GM18951 (cell line): Measurements from ENCODE around the gene HDAC3.
A peak's percentile ranks its signal among the peaks of the same experiment; 100 is the strongest.

Experiments
- POLR2A ChIP-seq: IDR thresholded peaks from 4 replicates; pipeline ENCODE4 v1.6.1; 2011; ENCODE audit warnings: mild to moderate bottlenecking; ENCODE audit not compliant: insufficient read length, insufficient read depth; ENCODE audit errors: extremely low read depth
- in situ Hi-C: fragments of 300-500 bp; cut with MboI; formaldehyde crosslinking; loops from one replicate; pipeline ENCODE4 v1.12.0; 2022; ENCODE audit warnings: low sequenced_read_pairs, mixed read lengths, inconsistent platforms; ENCODE audit not compliant: unreplicated experiment

The HDAC3 gene

DNA sequence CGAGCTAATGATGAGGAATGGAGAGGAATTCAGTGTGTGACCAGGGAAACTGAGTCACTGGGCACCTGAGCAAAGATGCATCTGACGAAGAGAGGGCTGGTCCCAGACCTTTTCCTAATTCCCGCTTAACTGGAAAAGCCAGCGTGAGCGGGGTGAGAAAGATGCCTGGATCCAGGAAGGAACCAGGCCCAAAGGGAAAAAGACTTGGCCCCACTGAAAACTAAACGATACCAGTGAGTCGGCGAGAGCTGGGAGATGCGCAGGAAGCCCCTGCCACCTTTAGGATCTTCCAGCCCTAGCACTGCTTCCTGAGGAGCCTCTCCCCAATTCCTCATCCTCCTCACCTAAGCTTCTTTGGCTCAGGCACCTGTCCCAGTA, 15.1 kb upstream of the HDAC3 start:
- in situ Hi-C loops, result no loop called here
- no peak for TF ChIP-seq POLR2A

DNA sequence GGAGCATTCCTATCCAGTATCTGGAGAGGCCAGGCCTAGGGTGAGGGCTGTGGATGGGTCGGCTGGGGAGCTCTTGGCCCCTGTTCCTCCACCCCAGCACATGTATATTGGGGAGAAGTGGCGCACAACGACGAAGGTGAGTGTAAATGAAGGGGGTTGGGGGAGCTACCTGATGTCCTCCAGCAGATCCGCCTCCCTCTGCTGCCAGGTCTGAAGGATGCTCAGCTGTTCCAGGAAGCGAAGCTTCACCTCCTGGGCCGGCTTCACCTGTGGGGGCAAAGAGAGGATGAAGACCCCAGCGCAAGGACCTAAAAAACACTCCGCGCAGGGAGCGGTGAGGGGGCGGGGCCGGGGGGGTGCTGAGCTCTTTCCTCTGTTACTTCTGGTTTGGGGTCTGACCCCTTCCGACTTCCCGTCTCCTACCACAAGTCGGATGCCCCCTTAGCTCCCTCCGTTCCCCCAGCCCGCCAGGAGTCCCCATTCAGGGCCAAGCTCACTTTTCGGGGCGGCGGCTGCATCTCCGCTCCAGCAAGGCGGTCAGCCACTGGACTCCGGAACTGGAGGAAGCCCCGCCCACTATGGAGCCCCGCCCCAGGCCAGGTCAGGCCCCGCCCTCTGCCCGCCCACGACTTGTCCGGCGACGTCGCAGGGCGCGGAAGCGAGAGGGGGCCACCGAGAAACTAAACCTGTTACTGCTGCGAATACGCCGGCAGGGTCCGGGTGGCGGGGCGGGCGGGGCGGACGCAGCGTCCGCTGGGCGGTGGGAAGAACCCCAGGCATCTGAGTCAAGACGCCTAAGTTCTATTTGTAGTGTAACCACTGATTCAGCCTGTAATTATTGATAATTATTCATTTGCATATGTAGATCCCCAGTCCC, 14.4 kb upstream of the HDAC3 start, which contains the start of gene FCHSD1:
Gene FCHSD1 (minus strand): TSS at position 568 of the 877 bp plus-strand sequence. CDS start 50 bp downstream, at position 518.
- TF ChIP-seq POLR2A, result peak; percentile 65
- in situ Hi-C loops, result no loop called here

DNA sequence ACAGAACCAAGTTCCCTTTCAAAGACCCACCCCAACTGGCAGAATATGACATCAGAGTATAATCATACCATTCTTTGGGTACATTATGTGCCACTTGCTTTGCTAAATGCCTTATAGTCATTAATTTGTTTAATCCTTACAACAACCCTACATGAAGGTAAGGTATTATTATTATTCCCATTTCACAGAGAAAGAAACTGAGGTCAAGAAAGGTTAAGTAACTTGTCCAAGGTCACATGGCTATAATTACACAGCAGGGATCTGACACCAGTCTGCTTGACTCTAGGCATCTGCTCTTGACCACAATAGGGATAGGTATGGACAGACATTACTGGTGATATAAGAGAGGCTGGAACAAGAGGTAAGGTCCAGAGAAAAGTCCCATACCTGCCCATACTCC, 13.3 kb upstream of the HDAC3 start:
- no peak for TF ChIP-seq POLR2A
- in situ Hi-C loops, result no loop called here

DNA sequence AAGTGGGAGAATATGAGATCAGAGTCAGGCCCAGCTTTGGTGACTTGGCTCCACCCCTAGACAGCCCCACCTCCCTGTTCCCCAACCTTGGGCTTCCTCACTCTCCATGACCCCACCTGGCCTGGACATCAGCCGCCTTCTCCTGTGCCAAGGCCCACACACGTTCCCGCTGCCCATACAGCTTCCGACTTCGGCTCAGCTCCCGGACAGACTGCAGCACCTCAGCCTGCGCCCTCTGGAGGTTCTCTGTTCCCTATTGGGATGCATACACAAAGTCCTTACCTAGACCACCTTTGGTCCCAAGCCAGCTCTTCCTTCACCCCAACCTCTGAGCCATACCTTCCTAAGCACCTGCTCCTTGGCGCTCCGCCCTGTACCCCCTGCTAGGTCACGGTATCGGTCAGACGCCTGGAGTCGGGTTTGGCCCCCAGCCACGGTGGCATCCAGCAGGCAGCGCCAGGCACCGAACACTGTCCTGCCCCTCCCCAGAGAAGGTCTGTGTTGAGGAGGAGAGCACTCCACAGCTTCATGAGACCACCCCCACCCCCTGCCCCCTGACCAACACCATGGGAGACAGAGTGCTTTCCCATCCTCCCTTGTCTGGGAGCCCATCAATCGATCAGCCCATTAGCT, 12.5 kb upstream of the HDAC3 start:
- in situ Hi-C loops, result no loop called here
- TF ChIP-seq POLR2A, result no peak

DNA sequence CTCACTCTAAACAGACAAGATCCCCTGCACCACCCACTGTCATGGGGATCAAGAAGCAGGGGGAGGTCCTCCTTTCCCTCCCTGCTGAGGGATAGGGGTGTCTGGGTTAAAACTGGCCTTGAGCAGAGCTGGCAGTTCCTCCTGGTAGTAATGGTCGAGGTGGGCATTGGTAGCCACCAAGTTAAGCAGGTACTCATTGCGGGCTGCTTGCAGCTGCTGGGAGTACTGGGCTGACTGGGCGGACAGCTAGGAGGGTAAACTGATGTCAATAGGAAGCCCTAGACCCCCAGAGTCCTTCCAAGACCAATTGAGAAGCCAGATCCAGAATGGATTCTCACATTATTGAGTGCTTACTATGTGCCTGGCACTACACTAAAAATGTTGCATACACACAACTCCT, 11.2 kb upstream of the HDAC3 start:
- no peak for TF ChIP-seq POLR2A

DNA sequence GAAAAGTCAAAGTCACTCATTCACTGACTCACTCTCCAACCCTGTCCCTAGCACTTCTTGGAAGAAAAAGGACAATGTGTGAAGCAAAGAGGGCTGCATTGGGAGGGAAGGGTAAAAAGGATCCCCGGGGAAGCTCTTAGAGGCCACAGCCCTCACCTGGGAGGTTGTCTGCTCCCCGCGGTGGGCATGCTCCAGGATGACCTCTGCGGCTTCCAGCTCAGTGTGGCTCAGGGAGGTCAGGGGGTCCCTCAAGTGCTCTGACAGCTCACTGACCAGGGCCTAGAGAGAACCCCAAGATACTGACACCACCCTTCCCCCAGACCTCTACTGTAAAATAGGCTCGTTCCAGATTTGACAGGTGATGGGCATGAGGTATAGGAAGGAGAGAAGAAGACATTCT, 10.6 kb upstream of the HDAC3 start:
- in situ Hi-C loops, result no loop called here

More for the DNA sequence above, 11.2 kb upstream of the HDAC3 start:
- in situ Hi-C loops, result no loop called here

DNA sequence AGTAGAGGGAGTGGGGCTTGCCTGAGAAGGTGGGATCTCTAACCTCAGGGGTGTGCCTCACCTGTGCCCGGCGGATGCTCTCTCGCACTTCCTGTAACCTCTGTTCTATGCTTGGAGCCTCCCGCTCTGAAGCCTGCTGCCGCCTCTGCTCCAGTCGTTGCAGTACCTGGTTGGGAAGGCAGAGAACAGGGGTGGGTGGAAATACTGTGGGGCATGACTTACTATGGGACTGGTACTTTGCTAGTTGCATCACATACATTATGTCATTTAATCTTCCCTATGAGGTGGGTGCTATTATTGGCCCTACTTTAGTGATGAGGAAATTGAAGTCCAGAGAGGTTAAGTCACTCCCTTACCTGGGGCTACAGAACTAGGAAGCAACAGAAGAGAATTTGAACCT, 9.4 kb upstream of the HDAC3 start:
- in situ Hi-C loops, result no loop called here
- no peak for TF ChIP-seq POLR2A

More for the DNA sequence above, 10.6 kb upstream of the HDAC3 start:
- TF ChIP-seq POLR2A, result no peak

DNA sequence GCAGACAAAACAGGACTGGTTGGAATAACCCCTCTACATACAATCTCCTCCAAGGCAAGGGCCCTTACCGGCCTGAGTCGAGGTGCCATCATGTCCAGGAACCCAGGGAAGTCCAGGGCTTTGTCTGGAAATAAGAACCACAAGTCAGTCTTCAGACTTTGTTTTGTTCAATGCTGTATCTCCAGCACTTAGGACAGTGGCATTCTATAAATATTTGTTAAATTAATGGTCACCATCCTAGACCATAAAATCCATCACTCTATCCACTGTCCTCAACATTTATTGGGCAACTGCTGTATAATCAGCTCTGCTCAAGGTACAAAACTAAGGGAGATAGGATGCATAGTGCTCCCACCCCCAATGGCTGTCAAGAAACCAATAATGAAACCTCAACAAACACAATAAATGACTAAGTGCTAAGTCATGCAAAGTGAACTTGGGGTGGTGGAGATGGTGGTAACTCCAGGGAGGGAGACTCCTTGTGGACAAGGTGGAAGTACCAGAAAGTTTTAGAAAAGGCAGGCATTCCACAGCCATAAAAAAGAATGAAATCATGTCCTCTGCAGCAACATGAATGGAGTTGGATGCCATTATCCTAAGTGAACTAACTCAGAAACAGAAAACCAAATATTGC, 5.1 kb upstream of the HDAC3 start:
- in situ Hi-C loops, result no loop called here
- no peak for TF ChIP-seq POLR2A

DNA sequence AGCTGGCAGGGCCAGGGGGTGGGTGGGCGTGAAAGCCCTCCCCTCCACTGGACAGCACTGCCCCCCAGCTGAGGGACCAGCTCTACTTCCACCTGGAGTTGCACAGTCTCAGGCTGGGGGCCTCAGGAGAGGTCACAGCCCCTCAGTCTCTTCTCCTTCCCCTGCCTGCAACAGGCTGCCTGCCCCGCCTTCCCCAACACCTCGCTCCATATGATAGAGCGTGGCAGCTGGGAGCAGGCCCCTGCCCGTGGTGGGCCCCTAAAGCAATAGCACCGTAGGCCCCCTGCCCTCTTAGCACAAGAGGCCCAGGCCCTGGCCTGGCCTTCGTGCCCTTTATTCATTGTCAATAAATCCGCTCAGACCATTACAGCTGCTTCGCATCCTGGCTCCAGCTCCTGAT, 4.0 kb upstream of the HDAC3 start:
- in situ Hi-C loops, result no loop called here

DNA sequence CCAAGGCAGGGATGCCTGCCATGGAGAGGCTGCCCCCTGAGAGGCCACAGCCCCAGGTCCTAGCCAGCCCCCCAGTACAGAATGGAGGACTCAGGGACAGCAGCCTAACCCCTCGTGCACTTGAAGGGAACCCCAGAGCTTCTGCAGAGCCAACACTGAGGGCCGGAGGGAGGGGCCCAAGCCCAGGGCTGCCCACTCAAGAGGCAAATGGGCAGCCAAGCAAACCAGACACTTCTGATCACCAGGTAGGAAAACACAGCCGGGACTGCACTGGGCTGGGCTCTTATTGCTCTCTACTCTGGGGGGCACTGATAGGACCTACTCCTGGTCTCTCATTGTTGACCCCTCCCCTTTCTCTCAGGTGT, 3.4 kb upstream of the HDAC3 start:
- in situ Hi-C loops, result no loop called here
- no peak for TF ChIP-seq POLR2A

More for the DNA sequence above, 4.0 kb upstream of the HDAC3 start:
- TF ChIP-seq POLR2A, result no peak

DNA sequence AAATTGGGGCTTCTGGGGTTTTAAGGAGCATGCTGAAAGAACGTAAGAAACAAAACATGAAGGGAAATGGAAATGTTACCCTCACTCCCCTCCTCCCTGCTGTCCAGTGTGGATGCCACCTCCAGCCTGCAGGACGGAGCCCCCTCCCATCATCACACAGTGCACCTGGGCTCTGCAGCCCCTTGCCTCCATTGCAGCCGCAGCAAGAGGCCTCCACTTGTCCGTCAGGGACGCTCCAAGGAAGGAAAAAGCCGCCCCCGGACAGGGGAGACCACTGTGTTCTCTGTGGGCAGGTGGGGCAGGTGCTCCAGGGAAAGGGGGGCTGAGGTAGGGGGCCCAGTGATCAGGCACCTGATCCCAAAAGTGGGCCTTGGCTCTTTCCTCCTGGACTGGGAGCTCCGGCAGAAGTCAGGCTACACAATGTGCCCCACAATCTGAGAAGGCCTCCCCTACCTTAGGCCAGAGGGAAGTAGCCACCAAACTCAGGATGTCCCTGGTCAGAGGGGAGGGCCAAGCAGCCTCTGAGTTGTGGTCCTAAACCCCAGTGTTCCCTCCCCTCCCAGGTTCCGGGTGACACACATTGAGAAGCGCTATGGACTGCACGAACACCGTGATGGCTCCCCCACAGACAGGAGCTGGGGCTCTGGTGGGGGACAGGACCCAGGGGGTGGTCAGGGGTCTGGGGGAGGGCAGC, 2.9 kb upstream of the HDAC3 start:
- in situ Hi-C loops, result no loop called here

DNA sequence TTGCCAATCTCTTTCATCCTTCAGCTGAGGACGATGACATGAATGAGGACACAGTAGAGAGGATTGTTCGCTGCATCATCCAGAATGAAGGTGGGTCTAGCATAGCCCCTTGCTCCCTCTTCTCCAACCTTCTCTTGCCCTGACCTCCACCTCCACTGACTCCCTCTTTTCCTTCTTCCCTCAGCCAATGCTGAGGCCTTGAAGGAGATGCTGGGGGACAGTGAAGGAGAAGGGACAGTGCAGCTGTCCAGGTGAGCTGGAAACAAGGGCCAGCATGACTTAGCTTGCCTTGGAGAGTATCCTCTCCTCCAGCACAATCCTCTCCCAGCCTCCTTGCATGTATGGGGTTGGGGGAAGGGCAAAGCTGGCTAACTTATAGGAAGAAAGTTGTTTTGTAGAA, 2.1 kb upstream of the HDAC3 start:
- in situ Hi-C loops, result no loop called here
- no peak for TF ChIP-seq POLR2A

More for the DNA sequence above, 2.9 kb upstream of the HDAC3 start:
- TF ChIP-seq POLR2A, result no peak
